Neural cell (in vitro differentiated cells): Measurements from ENCODE around the gene NPR2. TPM values are rescaled to one million over a fixed set of nuclear protein-coding genes. Genes with fewer than 3 reads are reported as not detected.

Experiments
- H2AFZ ChIP-seq: fragments of 200-600, 300-800 bp; sonication (generic), shearing (Covaris generic); 2 replicates; pipeline ENCODE4 v1.6.0; 2014; ENCODE audit warnings: low read depth, mild to moderate bottlenecking, antibody characterized with exemption, low read length, moderate library complexity
- H3F3A ChIP-seq: fragments of 200-600 bp; shearing (Covaris generic); 2 replicates; pipeline ENCODE4 v1.6.1; 2016; ENCODE audit warnings: mild to moderate bottlenecking, moderate library complexity, mixed read lengths, antibody characterized with exemption, low read length; ENCODE audit not compliant: insufficient read depth, poor library complexity, severe bottlenecking
- H3K27ac ChIP-seq: fragments of 200-600, 300-800 bp; sonication (generic), shearing (Covaris generic); 2 replicates; pipeline ENCODE4 v1.5.1; 2014; ENCODE audit warnings: mild to moderate bottlenecking, low read length, moderate library complexity
- H3K27me3 ChIP-seq: fragments of 300-800, 200-600 bp; sonication (generic), shearing (Covaris generic); 2 replicates; pipeline ENCODE4 v1.6.0; 2014; ENCODE audit warnings: mild to moderate bottlenecking, low read depth, low read length, moderate library complexity; ENCODE audit not compliant: insufficient read depth
- H3K36me3 ChIP-seq: fragments of 300-800, 200-600 bp; sonication (generic), shearing (Covaris generic); 2 replicates; pipeline ENCODE4 v1.5.1; 2014; ENCODE audit warnings: mild to moderate bottlenecking, antibody characterized with exemption, low read length, moderate library complexity; ENCODE audit not compliant: insufficient read depth
- H3K4me2 ChIP-seq: fragments of 300-800, 200-600 bp; sonication (generic), shearing (Covaris generic); 2 replicates; pipeline ENCODE4 v1.6.0; 2014; ENCODE audit warnings: mild to moderate bottlenecking, low read length
- H3K4me3 ChIP-seq: fragments of 300-800, 200-600 bp; sonication (generic), shearing (Covaris generic); 2 replicates; pipeline ENCODE4 v1.5.1; 2014; ENCODE audit warnings: mild to moderate bottlenecking, low read length, moderate library complexity
- H3K79me2 ChIP-seq: fragments of 200-600 bp; shearing (Covaris generic); replicated peaks from 2 replicates; pipeline ENCODE4 v1.6.0; 2014; ENCODE audit warnings: mild to moderate bottlenecking, low read length, moderate library complexity; ENCODE audit not compliant: insufficient read depth
- H3K9ac ChIP-seq: fragments of 300-800, 200-600 bp; sonication (generic), shearing (Covaris generic); 2 replicates; pipeline ENCODE4 v1.6.1; 2016; ENCODE audit warnings: mild to moderate bottlenecking, low read length, mixed read lengths
- H3K9me2 ChIP-seq: fragments of 200-600 bp; shearing (Covaris generic); 2 replicates; pipeline ENCODE4 v1.6.1; 2016; ENCODE audit warnings: mild to moderate bottlenecking, low read length, mixed read lengths; ENCODE audit not compliant: insufficient read depth
- H3K9me3 ChIP-seq: fragments of 200-600, 300-800 bp; sonication (generic), shearing (Covaris generic); 2 replicates; pipeline ENCODE4 v1.6.1; 2016; ENCODE audit warnings: mild to moderate bottlenecking, mixed run types, low read length, moderate library complexity, mixed read lengths
- H4K20me1 ChIP-seq: fragments of 200-600 bp; shearing (Covaris generic); 2 replicates; pipeline ENCODE4 v1.6.1; 2016; ENCODE audit warnings: mild to moderate bottlenecking, mixed run types; ENCODE audit not compliant: insufficient read depth
- CTCF ChIP-seq: fragments of 450-650 bp; IDR thresholded peaks from 2 replicates; pipeline ENCODE4 v1.5.1; 2014; ENCODE audit warnings: antibody characterized with exemption, mild to moderate bottlenecking, moderate library complexity; ENCODE audit not compliant: poor library complexity, severe bottlenecking
- EP300 ChIP-seq: fragments of 450-650 bp; conservative IDR thresholded peaks from 2 replicates; pipeline ENCODE4 v1.6.1; 2014; ENCODE audit warnings: antibody characterized with exemption, mild to moderate bottlenecking, moderate library complexity; ENCODE audit not compliant: poor library complexity, severe bottlenecking
- EZH2 ChIP-seq: fragments of 200-600, 300-800 bp; shearing (Covaris generic), sonication (generic); IDR thresholded peaks from 2 replicates; pipeline ENCODE4 v1.6.1; 2014; ENCODE audit warnings: antibody characterized with exemption, low read length, borderline replicate concordance, mild to moderate bottlenecking; ENCODE audit not compliant: insufficient read depth, poor library complexity, severe bottlenecking
- MXI1 ChIP-seq: fragments of 450-650 bp; conservative IDR thresholded peaks from 2 replicates; pipeline ENCODE4 v1.6.1; 2014; ENCODE audit warnings: antibody characterized with exemption, mild to moderate bottlenecking; ENCODE audit not compliant: poor library complexity, severe bottlenecking
- POLR2AphosphoS5 ChIP-seq: IDR thresholded peaks from 2 replicates; pipeline ENCODE4 v1.6.1; 2012
- RAD21 ChIP-seq: fragments of 450-650 bp; conservative IDR thresholded peaks from 2 replicates; pipeline ENCODE4 v1.6.1; 2014; ENCODE audit warnings: antibody characterized with exemption, mild to moderate bottlenecking, moderate library complexity
- REST ChIP-seq: IDR thresholded peaks from 2 replicates; pipeline ENCODE4 v1.6.1; 2012; ENCODE audit warnings: borderline replicate concordance
- SMC3 ChIP-seq: fragments of 450-650 bp; conservative IDR thresholded peaks from 2 replicates; pipeline ENCODE4 v1.6.1; 2014; ENCODE audit warnings: antibody characterized with exemption, mild to moderate bottlenecking, moderate library complexity; ENCODE audit not compliant: poor library complexity
- TAF1 ChIP-seq: IDR thresholded peaks from 2 replicates; pipeline ENCODE4 v1.6.1; 2012; ENCODE audit warnings: low read depth
- polyA plus RNA-seq: library from polyadenylated mRNA; depleted of rRNA; stranded (reverse); fragments of >200 nt; gene quantifications from 2 replicates; pipeline ENCODE4 v1.2.3, GENCODE V29; 2014

The NPR2 gene
- polyA plus RNA-seq, 1 donor from 2014 or later = 9.6 TPM

GRCh38 chr9:35793461-35793860, 2.1 kb downstream of the NPR2 start:
- Histone ChIP-seq H3F3A (no peaks in the 10 kb centered on the region), H3K4me3 (no peak overlapping the region), H3K9me3 (no peaks in the 10 kb centered on the region), H3K4me2 (no peak overlapping the region), H3K9me2 (no peaks in the 10 kb centered on the region), H4K20me1 (no peaks in the 10 kb centered on the region), H3K9ac (no peak overlapping the region), H3K27me3 (no peaks in the 10 kb centered on the region), H3K79me2 (no peaks in the 10 kb centered on the region), H3K36me3 (no peaks in the 10 kb centered on the region), H2AFZ (no peak overlapping the region), H3K27ac (no peak overlapping the region)
- TF ChIP-seq EZH2 = no peak
- TF ChIP-seq RAD21 = no peak
- TF ChIP-seq REST = no peak
- no peak for TF ChIP-seq CTCF
- TF ChIP-seq SMC3 = no peak
- no peak for TF ChIP-seq POLR2AphosphoS5
- TF ChIP-seq TAF1 = no peak
- no peak for TF ChIP-seq EP300
- TF ChIP-seq MXI1 = no peak

- H3K4me3 ChIP-seq = no peak overlapping the region
- H3K27me3 ChIP-seq = no peaks in the 10 kb centered on the region
- no peaks in the 10 kb centered on the region for H3K79me2 ChIP-seq
- H3K4me2 ChIP-seq = no peak overlapping the region
- no peaks in the 10 kb centered on the region for H4K20me1 ChIP-seq
- no peaks in the 10 kb centered on the region for H3K9me3 ChIP-seq
- H3K36me3 ChIP-seq = no peaks in the 10 kb centered on the region
- no peak for TF ChIP-seq CTCF
- no peak for TF ChIP-seq RAD21
- no peak for TF ChIP-seq TAF1
- TF ChIP-seq EZH2 = no peak
- TF ChIP-seq REST = no peak
- no peak for TF ChIP-seq POLR2AphosphoS5
- TF ChIP-seq EP300 = no peak
- TF ChIP-seq SMC3 = no peak
- TF ChIP-seq MXI1 = no peak
- no peaks in the 10 kb centered on the region for H3F3A ChIP-seq
- H3K9ac ChIP-seq = no peak overlapping the region
- no peak overlapping the region for H3K27ac ChIP-seq
- H3K9me2 ChIP-seq = no peaks in the 10 kb centered on the region
- no peak overlapping the region for H2AFZ ChIP-seq
These were observed 4.3 kb downstream of the NPR2 start for GRCh38 chr9:35795695-35796094.
